ENCODE data around the gene DCC. TPM values are rescaled to one million over a fixed set of nuclear protein-coding genes. Genes with fewer than 3 reads are reported as not detected.

The DCC gene
- total RNA-seq, 2 experiments from 2014 or later: not detected

GRCh38 chr18:52367953-52368742, 28.2 kb downstream of the DCC start:
- Mint-ChIP-seq H3K27me3 (no peaks in the 10 kb centered on the region), H3K4me1 (no peaks in the 10 kb centered on the region), H3K36me3 (ENCODE audit: low read depth) (no peaks in the 10 kb centered on the region), H3K4me3 (no peak overlapping the region), H3K9me3 (peaks cover 3% of the 10 kb centered on the region), H3K27ac (no peak overlapping the region)
- ChIA-PET POLR2A (no interaction called here), CTCF (no interaction called here)
- DNase-seq: no peak

DNA sequence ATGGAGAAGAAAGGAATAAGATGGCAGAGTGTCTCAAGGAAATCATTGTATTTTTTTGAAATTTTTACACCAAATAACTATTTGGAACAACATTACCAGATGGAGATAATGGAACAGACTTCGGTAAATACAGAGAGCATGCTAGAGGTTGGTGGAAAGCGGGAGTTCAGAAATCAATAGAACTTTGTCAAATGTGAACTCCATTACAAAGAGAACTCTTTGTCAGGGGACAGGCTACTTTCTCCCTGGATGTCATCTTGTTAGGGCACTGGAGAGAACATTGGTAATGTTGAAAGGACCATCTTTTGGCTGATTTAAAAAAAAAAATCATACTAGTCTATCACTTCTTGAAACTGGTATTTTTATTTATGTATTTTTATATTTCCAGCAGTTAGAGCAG, 30.8 kb downstream of the DCC start:
- CTCF ChIA-PET: no interaction called here
- H3K36me3 Mint-ChIP-seq (ENCODE audit: low read depth): no peaks in the 10 kb centered on the region
- POLR2A ChIA-PET: no interaction called here
- H3K4me3 Mint-ChIP-seq: no peak overlapping the region
- H3K27ac Mint-ChIP-seq: no peak overlapping the region
- DNase-seq: no peak
- no peaks in the 10 kb centered on the region for H3K4me1 Mint-ChIP-seq
- H3K27me3 Mint-ChIP-seq: no peaks in the 10 kb centered on the region
- peaks cover 3% of the 10 kb centered on the region for H3K9me3 Mint-ChIP-seq

DNA sequence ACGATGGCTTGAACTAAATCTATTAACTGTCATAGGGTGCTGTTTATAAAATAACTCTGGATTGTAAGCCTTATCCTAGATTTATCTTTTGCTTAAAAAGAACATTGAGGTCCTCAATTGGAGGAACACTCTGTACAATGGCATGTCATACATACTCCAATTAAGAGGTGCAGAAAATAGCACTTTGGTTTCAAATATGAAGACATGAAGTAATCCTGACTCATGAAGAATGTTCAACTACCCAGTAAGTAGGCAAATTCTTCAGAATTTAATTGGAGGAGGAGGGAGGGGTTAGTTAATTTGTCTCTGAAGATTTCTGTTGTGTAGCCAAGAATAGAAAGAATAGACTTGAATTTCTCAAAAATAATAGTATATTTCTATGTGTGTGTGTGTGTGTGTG, 36.1 kb downstream of the DCC start:
- DNase-seq: no peak
- Mint-ChIP-seq H3K4me3 (no peak overlapping the region), H3K9me3 (no peaks in the 10 kb centered on the region), H3K4me1 (no peaks in the 10 kb centered on the region), H3K36me3 (ENCODE audit: low read depth) (no peaks in the 10 kb centered on the region), H3K27ac (no peak overlapping the region), H3K27me3 (no peaks in the 10 kb centered on the region)
- ChIA-PET CTCF (no interaction called here), POLR2A (no interaction called here)

- no peak overlapping the region for H3K4me3 Mint-ChIP-seq
- ChIA-PET CTCF (no interaction called here), POLR2A (no interaction called here)
- no peak for DNase-seq
- H3K9me3 Mint-ChIP-seq: no peaks in the 10 kb centered on the region
- H3K27ac Mint-ChIP-seq: no peak overlapping the region
- H3K27me3 Mint-ChIP-seq: no peaks in the 10 kb centered on the region
- H3K4me1 Mint-ChIP-seq: no peaks in the 10 kb centered on the region
- no peaks in the 10 kb centered on the region for H3K36me3 Mint-ChIP-seq (ENCODE audit: low read depth)
Observed at GRCh38 chr18:52377094-52377493, 37.1 kb downstream of the DCC start.

GRCh38 chr18:52386306-52386705, 46.3 kb downstream of the DCC start:
- Mint-ChIP-seq H3K4me3 (no peak overlapping the region), H3K9me3 (no peaks in the 10 kb centered on the region), H3K36me3 (ENCODE audit: low read depth) (no peaks in the 10 kb centered on the region), H3K4me1 (no peaks in the 10 kb centered on the region), H3K27ac (no peak overlapping the region), H3K27me3 (no peaks in the 10 kb centered on the region)
- POLR2A ChIA-PET: no interaction called here
- CTCF ChIA-PET: no interaction called here
- DNase-seq: no peak

DNA sequence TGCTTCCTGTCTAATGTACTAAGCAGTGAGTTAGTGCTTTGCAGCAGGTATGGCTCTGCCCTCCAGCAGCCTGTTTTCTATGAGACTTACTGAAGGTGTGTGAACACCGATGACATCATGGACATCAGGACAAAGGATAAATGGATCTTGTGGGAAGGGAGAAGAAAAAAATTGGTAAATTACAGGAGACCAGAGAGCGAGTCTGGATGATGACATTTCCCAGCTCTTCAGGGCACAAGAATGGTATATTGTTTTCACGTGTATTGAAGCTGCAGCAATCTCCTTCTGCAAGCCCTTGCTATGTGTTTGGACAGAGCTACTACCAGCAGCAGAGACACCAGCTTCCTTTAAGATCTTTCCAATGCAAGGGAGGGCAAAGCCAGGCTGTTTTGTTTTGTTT, 47.2 kb downstream of the DCC start:
- ChIA-PET POLR2A (no interaction called here), CTCF (no interaction called here)
- Mint-ChIP-seq H3K27ac (no peak overlapping the region), H3K36me3 (ENCODE audit: low read depth) (no peaks in the 10 kb centered on the region), H3K4me3 (no peak overlapping the region), H3K9me3 (peaks cover under 1% of the 10 kb centered on the region), H3K4me1 (no peaks in the 10 kb centered on the region), H3K27me3 (no peaks in the 10 kb centered on the region)
- no peak for DNase-seq

DNA sequence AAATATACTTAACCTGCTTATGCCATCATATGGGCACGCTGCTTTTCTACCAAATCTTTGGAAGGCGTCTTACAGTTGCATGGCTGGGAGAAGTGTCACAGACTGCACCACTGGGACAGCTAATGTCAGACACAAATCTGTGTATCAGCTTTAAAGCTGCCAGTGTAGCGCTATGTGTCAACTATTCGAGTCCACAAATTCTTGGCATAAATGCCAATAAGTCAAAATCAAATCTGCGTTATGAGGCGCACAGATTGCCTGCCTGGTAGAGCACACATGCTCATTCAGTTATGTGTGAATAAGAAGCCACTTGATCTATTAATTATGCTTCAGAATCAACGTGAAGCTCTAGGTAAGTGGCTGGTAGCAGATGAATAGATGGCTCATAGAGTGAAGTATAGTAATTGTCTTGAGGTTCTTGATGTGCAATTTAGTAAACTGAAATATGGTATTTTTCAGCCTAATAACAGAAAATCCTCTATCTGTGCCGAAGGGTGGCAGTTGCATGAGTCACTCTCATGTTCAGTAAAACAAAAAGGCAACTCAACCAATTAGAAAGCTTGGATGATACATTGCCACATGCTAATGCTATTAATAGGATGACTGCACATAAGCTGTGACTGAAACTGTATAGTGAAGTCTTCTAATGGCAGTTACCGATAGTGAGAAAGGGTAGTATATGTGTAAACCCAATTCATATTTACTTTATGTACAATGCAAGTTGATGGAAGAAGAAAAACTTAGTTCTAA, 52.0 kb downstream of the DCC start:
- no peak for DNase-seq
- no peaks in the 10 kb centered on the region for H3K4me1 Mint-ChIP-seq
- CTCF ChIA-PET: no interaction called here

GRCh38 chr18:52394602-52395001, 54.6 kb downstream of the DCC start:
- Mint-ChIP-seq H3K27ac (no peak overlapping the region), H3K4me3 (no peak overlapping the region), H3K4me1 (no peaks in the 10 kb centered on the region), H3K36me3 (ENCODE audit: low read depth) (no peaks in the 10 kb centered on the region), H3K27me3 (no peaks in the 10 kb centered on the region), H3K9me3 (peaks cover 2% of the 10 kb centered on the region)
- DNase-seq: no peak
- POLR2A ChIA-PET: no interaction called here
- CTCF ChIA-PET: no interaction called here

More for the DNA sequence above, 52.0 kb downstream of the DCC start:
- peaks cover 2% of the 10 kb centered on the region for H3K9me3 Mint-ChIP-seq
- no peak overlapping the region for H3K4me3 Mint-ChIP-seq
- no peak overlapping the region for H3K27ac Mint-ChIP-seq
- H3K36me3 Mint-ChIP-seq (ENCODE audit: low read depth): no peaks in the 10 kb centered on the region
- POLR2A ChIA-PET: no interaction called here
- H3K27me3 Mint-ChIP-seq: no peaks in the 10 kb centered on the region

DNA sequence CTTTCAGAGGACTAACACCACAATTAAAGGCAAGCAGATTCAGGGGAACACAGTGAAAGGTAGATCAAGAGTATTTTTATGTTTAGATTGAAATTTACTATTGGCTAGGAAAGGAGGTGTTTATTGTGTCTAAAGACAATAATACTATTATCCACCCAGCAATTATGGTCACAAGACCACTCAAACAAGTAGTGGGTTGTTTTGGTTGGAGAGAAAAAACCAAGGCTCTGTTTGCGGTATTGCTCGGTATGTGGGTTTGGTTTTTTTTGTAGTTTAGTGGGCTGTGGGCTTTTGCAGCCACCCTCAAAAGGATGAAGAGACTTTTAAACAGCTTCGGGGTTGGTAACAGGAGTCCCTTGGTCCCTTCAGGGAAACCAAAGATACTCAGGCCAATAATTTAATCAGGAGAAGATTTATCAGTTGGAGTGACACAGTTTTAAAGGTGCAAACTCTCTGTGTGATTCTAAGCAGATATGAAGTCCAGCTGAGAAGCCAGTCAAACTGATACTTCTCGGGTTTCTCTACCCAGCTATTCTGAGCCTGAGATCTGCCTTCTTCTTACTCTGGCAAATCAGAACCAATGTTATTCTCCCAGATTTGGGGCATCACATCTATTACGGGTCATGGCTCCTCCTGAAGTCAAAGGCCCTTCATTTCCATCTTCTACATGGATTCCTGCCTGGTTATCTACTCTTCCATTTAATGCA, 55.3 kb downstream of the DCC start:
- Mint-ChIP-seq H3K4me3 (no peak overlapping the region), H3K27ac (no peak overlapping the region), H3K4me1 (no peaks in the 10 kb centered on the region), H3K27me3 (no peaks in the 10 kb centered on the region), H3K36me3 (ENCODE audit: low read depth) (no peaks in the 10 kb centered on the region), H3K9me3 (peaks cover 2% of the 10 kb centered on the region)
- CTCF ChIA-PET: no interaction called here
- no peak for DNase-seq
- POLR2A ChIA-PET: no interaction called here

DNA sequence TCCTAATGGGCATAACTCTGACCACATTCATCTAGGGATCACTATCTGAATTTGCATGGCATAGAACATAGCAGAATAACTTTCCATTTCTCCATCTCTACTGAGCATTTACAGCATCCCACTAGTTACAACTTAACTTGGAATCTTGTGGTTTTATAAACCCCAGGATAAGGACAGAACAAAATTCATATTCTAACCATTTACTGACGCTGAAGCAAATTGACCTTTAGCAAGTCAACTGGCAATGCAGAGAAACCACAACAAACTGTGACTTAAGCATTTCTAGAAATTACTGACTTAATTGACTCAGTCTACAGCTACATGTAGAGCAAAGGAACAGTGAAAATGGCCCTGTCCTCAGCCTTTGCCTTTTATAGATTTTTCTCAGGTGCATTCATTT, 61.2 kb downstream of the DCC start:
- ChIA-PET CTCF (no interaction called here), POLR2A (no interaction called here)
- Mint-ChIP-seq H3K4me3 (no peak overlapping the region), H3K27me3 (no peaks in the 10 kb centered on the region), H3K9me3 (no peaks in the 10 kb centered on the region), H3K27ac (no peak overlapping the region), H3K36me3 (ENCODE audit: low read depth) (no peaks in the 10 kb centered on the region), H3K4me1 (no peaks in the 10 kb centered on the region)
- DNase-seq: no peak

GRCh38 chr18:52402814-52403213, 62.8 kb downstream of the DCC start:
- no peak for DNase-seq
- no peak overlapping the region for H3K4me3 Mint-ChIP-seq
- ChIA-PET CTCF (no interaction called here), POLR2A (no interaction called here)
- no peaks in the 10 kb centered on the region for H3K4me1 Mint-ChIP-seq
- no peaks in the 10 kb centered on the region for H3K27me3 Mint-ChIP-seq
- H3K27ac Mint-ChIP-seq: no peak overlapping the region
- no peaks in the 10 kb centered on the region for H3K36me3 Mint-ChIP-seq (ENCODE audit: low read depth)
- H3K9me3 Mint-ChIP-seq: no peaks in the 10 kb centered on the region

DNA sequence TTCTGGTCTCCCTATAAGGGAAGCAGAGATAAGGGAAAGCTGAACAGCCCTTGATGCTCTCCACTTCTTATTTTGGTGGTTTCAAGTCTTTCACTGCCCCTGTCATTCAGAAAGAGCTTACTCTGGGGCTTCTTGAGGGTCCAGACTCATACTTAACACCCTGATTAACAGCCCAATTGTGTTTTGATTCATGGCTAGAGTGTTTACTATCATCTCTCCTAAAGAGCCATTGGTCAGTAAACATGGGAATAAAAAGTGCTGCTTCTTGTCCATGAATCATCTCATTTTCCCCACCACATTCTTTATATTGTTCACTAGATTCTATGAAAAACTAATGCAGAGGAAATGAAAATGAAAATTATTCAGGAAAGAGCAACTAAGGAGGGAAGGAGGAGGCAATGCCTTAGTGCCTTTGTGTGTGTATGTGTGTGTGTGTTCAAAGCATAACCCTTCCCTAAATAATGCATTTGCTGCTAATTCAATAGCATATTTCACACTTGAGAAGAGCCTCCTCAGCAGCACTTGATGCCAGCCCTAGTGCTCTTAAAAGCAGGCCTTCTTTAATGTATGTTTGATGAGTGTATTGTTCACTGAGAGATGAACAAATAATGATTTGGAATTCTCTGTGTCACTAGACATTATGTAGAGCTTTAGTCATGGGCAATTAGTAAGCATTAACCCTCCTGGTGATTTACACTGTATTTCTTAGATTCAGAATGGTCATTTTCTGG, 63.5 kb downstream of the DCC start:
- no peak overlapping the region for H3K4me3 Mint-ChIP-seq
- CTCF ChIA-PET: no interaction called here
- no peak for DNase-seq
- POLR2A ChIA-PET: no interaction called here
- no peaks in the 10 kb centered on the region for H3K27me3 Mint-ChIP-seq
- H3K4me1 Mint-ChIP-seq: no peaks in the 10 kb centered on the region
- no peaks in the 10 kb centered on the region for H3K9me3 Mint-ChIP-seq
- no peaks in the 10 kb centered on the region for H3K36me3 Mint-ChIP-seq (ENCODE audit: low read depth)
- no peak overlapping the region for H3K27ac Mint-ChIP-seq

GRCh38 chr18:52408800-52409302, 68.9 kb downstream of the DCC start:
- no peaks in the 10 kb centered on the region for H3K9me3 Mint-ChIP-seq
- H3K36me3 Mint-ChIP-seq (ENCODE audit: low read depth): no peaks in the 10 kb centered on the region
- no peaks in the 10 kb centered on the region for H3K27me3 Mint-ChIP-seq
- H3K4me3 Mint-ChIP-seq: no peak overlapping the region
- H3K27ac Mint-ChIP-seq: no peak overlapping the region
- POLR2A ChIA-PET: no interaction called here
- no peaks in the 10 kb centered on the region for H3K4me1 Mint-ChIP-seq
- no peak for DNase-seq
- CTCF ChIA-PET: no interaction called here

Data from activated CD4-positive, alpha-beta memory T cell treated with anti-CD3 and anti-CD28 coated beads, Interleukin-2, amount 10 ng/mL, durations not matched to agents 7 days and 5 days (primary cell).